H1 (cell line): Measurements from ENCODE around the gene AK5. TPM values are rescaled to one million over a fixed set of nuclear protein-coding genes. Genes with fewer than 3 reads are reported as not detected.

ENCODE experiments used
- CTCF ChIA-PET: fragments of 300-600 bp; sonication (Branson Sonifier 250); formaldehyde crosslinking; loops from one replicate; lab custom pipeline; 2021; ENCODE audit not compliant: partially characterized antibody; lab: Charles Lee
- POLR2A ChIA-PET: fragments of 300-600 bp; sonication (Branson Sonifier 250); formaldehyde crosslinking; loops from one replicate; lab custom pipeline; 2021; ENCODE audit warnings: inconsistent platforms; ENCODE audit not compliant: partially characterized antibody; lab: Charles Lee
- DNase-seq, 2 experiments: peaks; one replicate each; pipeline versions ENCODE4 v3.0.0 to v3.0.0-alpha.2; 2010 to 2022; ENCODE audit warnings: low spot score in 2 of 2, low read depth in 1 of 2, mixed read lengths in 1 of 2
- FAIRE-seq: peaks from 2 replicates; lab custom pipeline; 2011; peaks lifted over from hg19 to GRCh38; lab: Jason Lieb, UNC
- H2AFZ ChIP-seq: 2 replicates; pipeline ENCODE4 v1.8.1; 2012; ENCODE audit warnings: low read length, inconsistent platforms
- H2AK5ac ChIP-seq: 2 replicates; pipeline ENCODE4 v1.6.1; 2013; ENCODE audit warnings: low read depth, low read length
- H2BK120ac ChIP-seq: replicated peaks from 2 replicates; pipeline ENCODE3; 2013; ENCODE audit warnings: low read depth, low read length, inconsistent platforms
- H2BK12ac ChIP-seq: 2 replicates; pipeline ENCODE4 v1.6.1; 2013; ENCODE audit warnings: low read depth, low read length
- H2BK15ac ChIP-seq: 2 replicates; pipeline ENCODE4 v1.6.1; 2013; ENCODE audit warnings: low read length
- H2BK20ac ChIP-seq: 2 replicates; pipeline ENCODE4 v1.6.1; 2013; ENCODE audit warnings: low read length
- H2BK5ac ChIP-seq: 2 replicates; pipeline ENCODE4 v1.6.1; 2013; ENCODE audit warnings: low read depth, low read length
- H3K14ac ChIP-seq: 2 replicates; pipeline ENCODE4 v1.6.1; 2013; ENCODE audit warnings: inconsistent platforms; ENCODE audit not compliant: insufficient read length
- H3K18ac ChIP-seq: 2 replicates; pipeline ENCODE4 v1.6.1; 2013; ENCODE audit warnings: low read length; ENCODE audit errors: extremely low read depth
- H3K23ac ChIP-seq: 2 replicates; pipeline ENCODE4 v1.6.1; 2013; ENCODE audit warnings: inconsistent platforms; ENCODE audit not compliant: insufficient read length
- H3K23me2 ChIP-seq: 2 replicates; pipeline ENCODE4 v1.6.1; 2013; ENCODE audit warnings: low read depth, low read length
- H3K27ac ChIP-seq: 2 replicates; pipeline ENCODE4 v1.6.1; 2011; ENCODE audit warnings: low read depth, low read length, inconsistent platforms
- H3K27me3 ChIP-seq, 4 experiments: replicated peaks in 1 of 4; 1 replicate in 1 of 4; 2 replicates in 3 of 4; pipeline versions ENCODE4 v1.6.1 to v1.8.1; 2011 to 2013; ENCODE audit warnings: low read length in 3 of 4, mild to moderate bottlenecking in 3 of 4, inconsistent platforms in 2 of 4, mixed read lengths in 2 of 4, moderate library complexity in 1 of 4; ENCODE audit not compliant: control insufficient read depth in 3 of 4, insufficient read depth in 3 of 4; ENCODE audit errors: extremely low read depth in 1 of 4
- H3K36me3 ChIP-seq, 4 experiments: 2 replicates each; pipeline versions ENCODE4 v1.6.1 to v1.8.1; 2011 to 2013; ENCODE audit warnings: mild to moderate bottlenecking in 4 of 4, low read length in 3 of 4, moderate library complexity in 2 of 4, control low read depth in 1 of 4, inconsistent platforms in 1 of 4; ENCODE audit not compliant: insufficient read depth in 4 of 4, control insufficient read depth in 2 of 4
- H3K4ac ChIP-seq: replicated peaks from 2 replicates; pipeline ENCODE3; 2013; ENCODE audit warnings: low read length, low read depth, mixed read lengths, inconsistent platforms; ENCODE audit not compliant: insufficient read length
- H3K4me1 ChIP-seq, 4 experiments: replicated peaks in 1 of 4; 1 replicate in 1 of 4; 2 replicates in 3 of 4; pipeline versions ENCODE4 v1.6.1 to v1.8.1; 2011 to 2013; ENCODE audit warnings: low read length in 3 of 4, inconsistent platforms in 2 of 4, mixed read lengths in 1 of 4; ENCODE audit not compliant: insufficient read depth in 4 of 4, control insufficient read depth in 3 of 4
- H3K4me2 ChIP-seq, 2 experiments: 2 replicates each; pipeline versions ENCODE4 v1.6.1 to v1.8.1; 2011 to 2013; ENCODE audit warnings: low read depth in 2 of 2, low read length in 2 of 2, control low read depth in 1 of 2, inconsistent platforms in 1 of 2, mild to moderate bottlenecking in 1 of 2; ENCODE audit not compliant: insufficient read depth in 1 of 2
- H3K4me3 ChIP-seq, 4 experiments: fragments of 200-600, 300-600 bp in 1 of 4; sonication (generic), shearing (Covaris generic), sonication (Bioruptor Twin) in 1 of 4; 2 replicates each; pipeline versions ENCODE4 v1.5.1 to v1.8.1; 2011 to 2016; ENCODE audit warnings: low read length in 4 of 4, low read depth in 3 of 4, control low read depth in 2 of 4, inconsistent platforms in 2 of 4, mild to moderate bottlenecking in 2 of 4, mixed read lengths in 1 of 4, moderate library complexity in 1 of 4; ENCODE audit not compliant: insufficient read depth in 2 of 4; ENCODE audit errors: extremely low read depth in 1 of 4
- H3K56ac ChIP-seq: replicated peaks from 2 replicates; pipeline ENCODE3; 2013; ENCODE audit warnings: low read depth, mild to moderate bottlenecking, mixed read lengths, low read length, inconsistent platforms; ENCODE audit not compliant: insufficient read length
- H3K79me1 ChIP-seq: 2 replicates; pipeline ENCODE4 v1.6.1; 2013; ENCODE audit warnings: low read depth, low read length, control low read depth
- H3K79me2 ChIP-seq, 2 experiments: 2 replicates each; pipeline versions ENCODE4 v1.6.1 to v1.8.1; 2012 to 2013; ENCODE audit warnings: low read length in 2 of 2, mild to moderate bottlenecking in 2 of 2, inconsistent platforms in 1 of 2; ENCODE audit not compliant: insufficient read depth in 2 of 2, control insufficient read depth in 1 of 2
- H3K9ac ChIP-seq, 4 experiments: replicated peaks in 1 of 4; 1 replicate in 1 of 4; 2 replicates in 3 of 4; pipeline versions ENCODE4 v1.6.1 to v1.8.1; 2011 to 2013; ENCODE audit warnings: low read depth in 3 of 4, low read length in 3 of 4, control low read depth in 2 of 4, mild to moderate bottlenecking in 2 of 4, moderate library complexity in 2 of 4, inconsistent platforms in 1 of 4; ENCODE audit errors: extremely low read depth in 1 of 4
- H3K9me3 ChIP-seq, 2 experiments: 2 replicates each; pipeline versions ENCODE4 v1.6.1 to v1.8.1; 2012 to 2013; ENCODE audit warnings: mild to moderate bottlenecking in 2 of 2, moderate library complexity in 2 of 2, control low read depth in 1 of 2, inconsistent platforms in 1 of 2, low read depth in 1 of 2, low read length in 1 of 2, mixed read lengths in 1 of 2; ENCODE audit not compliant: insufficient read depth in 2 of 2
- H4K20me1 ChIP-seq, 2 experiments: replicated peaks in 1 of 2; 2 replicates each; pipeline versions ENCODE3 to v1.8.1; 2011 to 2013; ENCODE audit warnings: inconsistent platforms in 2 of 2, low read length in 2 of 2, mild to moderate bottlenecking in 1 of 2; ENCODE audit not compliant: insufficient read depth in 2 of 2, control insufficient read depth in 1 of 2
- H4K5ac ChIP-seq: 2 replicates; pipeline ENCODE4 v1.6.1; 2013; ENCODE audit warnings: low read length, low read depth, mixed read lengths, inconsistent platforms; ENCODE audit not compliant: insufficient read length
- H4K8ac ChIP-seq: 2 replicates; pipeline ENCODE4 v1.8.0; 2013; ENCODE audit warnings: mild to moderate bottlenecking, moderate library complexity, low read length, inconsistent platforms; ENCODE audit not compliant: insufficient read depth; ENCODE audit errors: extremely low read depth
- H4K91ac ChIP-seq: replicated peaks from 2 replicates; pipeline ENCODE3; 2013; ENCODE audit warnings: low read length, mixed read lengths, inconsistent platforms; ENCODE audit not compliant: insufficient read length
- CHD1 ChIP-seq: IDR thresholded peaks from 2 replicates; pipeline ENCODE4 v1.6.1; 2012; ENCODE audit warnings: low read depth, low read length, improper control_type of control experiment
- CTCF ChIP-seq, 3 experiments: IDR thresholded peaks; 1 replicate in 2 of 3; 2 replicates in 1 of 3; pipeline versions ENCODE4 v1.5.1 to v1.6.1; 2011; ENCODE audit warnings: low read length in 3 of 3, mild to moderate bottlenecking in 3 of 3, inconsistent platforms in 2 of 3, low read depth in 1 of 3, moderate library complexity in 1 of 3; ENCODE audit not compliant: insufficient read depth in 1 of 3; ENCODE audit errors: control extremely low read depth in 1 of 3
- E2F6 ChIP-seq: IDR thresholded peaks from 2 replicates; pipeline ENCODE4 v1.6.1; 2012; ENCODE audit warnings: inconsistent platforms
- HDAC6 ChIP-seq: IDR thresholded peaks from one replicate; pipeline ENCODE4 v1.7.1; 2012; ENCODE audit warnings: low read depth, mild to moderate bottlenecking, inconsistent platforms, low read length, moderate library complexity
- POLR2AphosphoS5 ChIP-seq: IDR thresholded peaks from 2 replicates; pipeline ENCODE4 v1.6.1; 2011; ENCODE audit warnings: low read depth, low read length
- POU5F1 ChIP-seq: IDR thresholded peaks from 2 replicates; pipeline ENCODE4 v1.6.1; 2011; ENCODE audit warnings: low read depth, mild to moderate bottlenecking, low read length, moderate library complexity
- RBBP5 ChIP-seq: IDR thresholded peaks from 2 replicates; pipeline ENCODE4 v1.7.1; 2012; ENCODE audit warnings: low read depth, mild to moderate bottlenecking, inconsistent platforms, low read length, moderate library complexity, borderline replicate concordance
- SIN3A ChIP-seq, 2 experiments: IDR thresholded peaks in 1 of 2; conservative IDR thresholded peaks in 1 of 2; 2 replicates each; pipeline ENCODE4 v1.6.1; 2011 to 2012; ENCODE audit warnings: low read length in 2 of 2, improper control_type of control experiment in 1 of 2, low read depth in 1 of 2, mild to moderate bottlenecking in 1 of 2
- SP2 ChIP-seq: IDR thresholded peaks from 2 replicates; pipeline ENCODE4 v1.6.1; 2012; ENCODE audit warnings: mild to moderate bottlenecking, low read length, inconsistent platforms
- SP4 ChIP-seq: IDR thresholded peaks from 2 replicates; pipeline ENCODE4 v1.6.1; 2012; ENCODE audit warnings: low read length, inconsistent platforms
- WGBS, 2 experiments: shearing (Covaris generic) in 1 of 2; methylation state at CpG; one replicate each; pipeline versions ENCODE4 v1.1.6 to v1.1.7; 2013 to 2015; ENCODE audit warnings: low lambda C conversion rate in 2 of 2, mixed read lengths in 2 of 2, inconsistent platforms in 1 of 2, low coverage in 1 of 2, missing lambda C conversion rate in 1 of 2; ENCODE audit not compliant: insufficient replicate concordance in 2 of 2, insufficient coverage in 1 of 2, insufficient read length in 1 of 2; ENCODE audit errors: extremely low coverage in 1 of 2, missing lambda C conversion rate in 1 of 2; 5-methylcytosine and 5-hydroxymethylcytosine counted together
- polyA plus RNA-seq, 7 experiments: library from polyadenylated mRNA; depleted of rRNA in 3 of 7; stranded (reverse) in 5 of 7; unstranded in 2 of 7; fragments of >200 nt in 5 of 7; fragments of 200-250 nt in 2 of 7; gene quantifications; 1 replicate in 5 of 7; 2 replicates in 1 of 7; 4 replicates in 1 of 7; pipeline versions ENCODE4 v1.2.1 to v1.2.3, GENCODE V29; 2011 to 2013; ENCODE audit warnings: missing spikeins in 2 of 7, mixed read lengths in 2 of 7
- total RNA-seq: library from RNA; stranded (reverse); fragmentation: NEBNext Ultra II Directional; extraction: Animal tissue kit (Norgen Biotek cat#: 25700); gene quantifications from 2 replicates; pipeline ENCODE4 v1.2.1, GENCODE V29; 2021

AK5 gene
- total and polyA plus RNA-seq, 2 of the 8 experiments (the other 6 are each of a cell fraction or from before 2014, with no cell fraction given): 2.0 to 7.1 TPM

GRCh38 chr1:77594366-77595112 is 312.7 kb downstream of the AK5 start:
- H3K14ac ChIP-seq: no peak overlapping the region
- H2BK12ac ChIP-seq: no peak overlapping the region
- WGBS, 2 experiments: 76% methylated on average over 1 of the region's 1 CpG; no CpG with 5 or more reads in 1 of the 2 experiments
- no peak overlapping the region for H4K91ac ChIP-seq
- no peak overlapping the region for H3K9ac ChIP-seq
- no peak overlapping the region for H2AK5ac ChIP-seq
- no peaks in the 10 kb centered on the region for H3K23me2 ChIP-seq
- H2AFZ ChIP-seq: no peak overlapping the region
- no peaks in the 10 kb centered on the region; a peak in 1 of 8 replicates for H3K36me3 ChIP-seq
- POLR2A ChIA-PET: no interaction called here
- H3K4ac ChIP-seq: no peak overlapping the region
- no peak overlapping the region for H3K27ac ChIP-seq
- peaks cover 0 to 2% of the 10 kb centered on the region in 2 experiments for H4K20me1 ChIP-seq
- H3K79me1 ChIP-seq: no peaks in the 10 kb centered on the region; the same call in 1 of the 2 replicates
- DNase-seq: no peak
- H3K9me3 ChIP-seq: no peaks in the 10 kb centered on the region
- no peak overlapping the region for H2BK15ac ChIP-seq
- H3K79me2 ChIP-seq: no peaks in the 10 kb centered on the region; a peak in 1 of 4 replicates
- no peak overlapping the region for H3K4me2 ChIP-seq
- H2BK5ac ChIP-seq: no peak overlapping the region
- H3K4me3 ChIP-seq: no peak overlapping the region
- no peak overlapping the region for H2BK20ac ChIP-seq
- CTCF ChIA-PET: interaction anchor here (0.7 to 1.4 kb wide), 4 partner anchors 10 to 61 kb away, joined by 3 read pairs; no protein-coding TSS in a partner anchor
- H4K8ac ChIP-seq: no peak overlapping the region
- H4K5ac ChIP-seq: no peak overlapping the region
- H3K23ac ChIP-seq: no peak overlapping the region
- H3K56ac ChIP-seq: no peak overlapping the region
- H3K18ac ChIP-seq: no peak overlapping the region
- no peaks in the 10 kb centered on the region for H3K4me1 ChIP-seq
- FAIRE-seq: no peak
- no peak overlapping the region for H2BK120ac ChIP-seq
- no peaks in the 10 kb centered on the region for H3K27me3 ChIP-seq
- TF ChIP-seq POU5F1 (no peak), POLR2AphosphoS5 (no peak), SP2 (no peak), CTCF (IDR thresholded peaks at IDR 0.05; ENCODE audit: control extremely low read depth in 1 of 3, insufficient read depth in 1 of 3, low read depth in 1 of 3, low read length in 3 of 3) (no peak), HDAC6 (no peak), E2F6 (no peak), SP4 (no peak), CHD1 (no peak), SIN3A (conservative IDR thresholded peaks at IDR 0.05 in 1 of 2, IDR thresholded peaks at IDR 0.05 in 1 of 2; ENCODE audit: low read depth in 1 of 2, low read length in 2 of 2) (no peak), RBBP5 (no peak)
